Mesendoderm (in vitro differentiated cells): ENCODE data around the gene SLC29A1. TPM values are rescaled to one million over a fixed set of nuclear protein-coding genes. Genes with fewer than 3 reads are reported as not detected.

Experiments
- DNase-seq: peaks from one replicate; pipeline ENCODE4 v3.0.0; 2013
- H2AK5ac ChIP-seq: 2 replicates; pipeline ENCODE4 v1.6.1; 2013; ENCODE audit warnings: low read length, inconsistent platforms
- H2BK120ac ChIP-seq: 2 replicates; pipeline ENCODE4 v1.6.1; 2013; ENCODE audit warnings: low read depth, mild to moderate bottlenecking, low read length, moderate library complexity, mixed read lengths
- H2BK15ac ChIP-seq: replicated peaks from 2 replicates; pipeline ENCODE4 v1.6.1; 2013; ENCODE audit warnings: low read depth, mild to moderate bottlenecking, moderate library complexity
- H2BK5ac ChIP-seq: 2 replicates; pipeline ENCODE4 v1.6.1; 2013; ENCODE audit warnings: low read length, inconsistent platforms
- H3K18ac ChIP-seq: 2 replicates; pipeline ENCODE4 v1.6.1; 2013; ENCODE audit warnings: mild to moderate bottlenecking, low read length, mixed read lengths
- H3K23ac ChIP-seq: one replicate; pipeline ENCODE4 v1.6.1; 2013; ENCODE audit warnings: low read length
- H3K27ac ChIP-seq: 2 replicates; pipeline ENCODE4 v1.5.1; 2013; ENCODE audit warnings: low read depth, mild to moderate bottlenecking, inconsistent platforms, low read length, moderate library complexity
- H3K27me3 ChIP-seq: 2 replicates; pipeline ENCODE4 v1.6.1; 2013; ENCODE audit warnings: low read length, control low read depth, mild to moderate bottlenecking, inconsistent platforms; ENCODE audit not compliant: insufficient read depth, poor library complexity
- H3K36me3 ChIP-seq: 2 replicates; pipeline ENCODE4 v1.6.1; 2013; ENCODE audit warnings: low read length, inconsistent platforms; ENCODE audit not compliant: control insufficient read depth, insufficient read depth
- H3K4ac ChIP-seq: one replicate; pipeline ENCODE4 v1.6.1; 2013; ENCODE audit warnings: low read depth, mild to moderate bottlenecking, low read length, moderate library complexity
- H3K4me1 ChIP-seq: 2 replicates; pipeline ENCODE4 v1.6.1; 2013; ENCODE audit warnings: low read depth, low read length, inconsistent platforms; ENCODE audit not compliant: control insufficient read depth
- H3K4me2 ChIP-seq: 2 replicates; pipeline ENCODE4 v1.6.1; 2013; ENCODE audit warnings: low read length
- H3K4me3 ChIP-seq: 2 replicates; pipeline ENCODE4 v1.5.1; 2013; ENCODE audit warnings: mild to moderate bottlenecking, low read length
- H3K56ac ChIP-seq: one replicate; pipeline ENCODE4 v1.6.1; 2013; ENCODE audit warnings: low read length
- H3K79me1 ChIP-seq: 2 replicates; pipeline ENCODE4 v1.6.1; 2013; ENCODE audit warnings: low read length, inconsistent platforms
- H3K79me2 ChIP-seq: 2 replicates; pipeline ENCODE4 v1.6.1; 2013; ENCODE audit warnings: mild to moderate bottlenecking, low read length; ENCODE audit not compliant: control insufficient read depth, insufficient read depth
- H3K9ac ChIP-seq: 2 replicates; pipeline ENCODE4 v1.6.1; 2013; ENCODE audit warnings: low read length, inconsistent platforms
- H4K5ac ChIP-seq: one replicate; pipeline ENCODE4 v1.6.1; 2013; ENCODE audit warnings: low read length
- H4K8ac ChIP-seq: one replicate; pipeline ENCODE4 v1.6.1; 2013; ENCODE audit warnings: low read depth, mild to moderate bottlenecking, control low read depth, low read length, moderate library complexity
- WGBS: extraction: QIAGEN DNeasy Blood & Tissue Kit; methylation state at CpG from one replicate; pipeline ENCODE4 v1.1.7; 2013; ENCODE audit warnings: low lambda C conversion rate, missing lambda C conversion rate; ENCODE audit not compliant: insufficient coverage; ENCODE audit errors: extremely low coverage; 5-methylcytosine and 5-hydroxymethylcytosine counted together
- polyA plus RNA-seq, 2 experiments: library from polyadenylated mRNA; stranded (reverse); fragments of 200-250 nt; gene quantifications; one replicate each; pipeline ENCODE4 v1.2.3, GENCODE V29; 2013

The SLC29A1 gene
- 76.7 TPM for polyA plus RNA-seq (2013, experiment 1 of 2)
- 79.0 TPM for polyA plus RNA-seq (2013, experiment 2 of 2)

- H4K5ac ChIP-seq = no peak within 1 kb of the TSS
- H3K36me3 ChIP-seq = no peaks in the 10 kb centered on the region
- peaks cover 3% of the 10 kb centered on the region for H3K79me1 ChIP-seq
- H2BK15ac ChIP-seq = no peak within 1 kb of the TSS
- H3K56ac ChIP-seq = peak within 1 kb of the TSS; percentile 82
- no peak within 1 kb of the TSS for H2BK5ac ChIP-seq
- H3K27ac ChIP-seq = peak within 1 kb of the TSS; percentile 26
- H3K18ac ChIP-seq = peak within 1 kb of the TSS; percentile 29
- peak; percentile 86 for DNase-seq
- WGBS = no CpG with 5 or more reads among the region's 73 CpGs
- peak within 1 kb of the TSS; percentile 32 for H3K4me3 ChIP-seq
- H2BK120ac ChIP-seq = no peak within 1 kb of the TSS
- peaks cover 10% of the 10 kb centered on the region for H3K79me2 ChIP-seq
- peak within 1 kb of the TSS; percentile 65 for H3K9ac ChIP-seq
- H3K4me1 ChIP-seq = peaks cover 15% of the 10 kb centered on the region
- no peaks in the 10 kb centered on the region for H3K27me3 ChIP-seq
- H3K4me2 ChIP-seq = peak within 1 kb of the TSS; percentile 81
- H3K4ac ChIP-seq = no peak within 1 kb of the TSS
- no peak within 1 kb of the TSS for H2AK5ac ChIP-seq
- peak within 1 kb of the TSS; percentile 59 for H3K23ac ChIP-seq
- H4K8ac ChIP-seq = no peak within 1 kb of the TSS
These were observed at the start of gene SLC29A1 for GRCh38 chr6:44223319-44224028. Gene SLC29A1, plus strand, starts transcription at chr6:44223595. Its CDS starts 3,719 bp downstream, at chr6:44227314.

- Histone ChIP-seq H3K4me1 (no peaks in the 10 kb centered on the region), H3K9ac (no peak overlapping the region), H2AK5ac (no peak overlapping the region), H3K4me3 (no peak overlapping the region), H3K27ac (no peak overlapping the region), H2BK120ac (no peak overlapping the region), H3K56ac (peak overlapping the region; percentile 22), H3K4ac (no peak overlapping the region), H4K8ac (no peak overlapping the region), H3K18ac (no peak overlapping the region), H4K5ac (no peak overlapping the region), H3K4me2 (no peak overlapping the region), H3K23ac (no peak overlapping the region), H3K36me3 (no peaks in the 10 kb centered on the region), H2BK15ac (no peak overlapping the region), H3K79me1 (no peaks in the 10 kb centered on the region), H3K79me2 (no peaks in the 10 kb centered on the region), H2BK5ac (no peak overlapping the region), H3K27me3 (no peaks in the 10 kb centered on the region)
- no peak for DNase-seq
- no CpG with 5 or more reads among the region's 15 CpGs for WGBS
These were observed 47.1 kb upstream of the SLC29A1 start for GRCh38 chr6:44176130-44176761.

- Histone ChIP-seq H2BK5ac (no peak overlapping the region), H2BK15ac (no peak overlapping the region), H3K4me1 (no peaks in the 10 kb centered on the region), H4K8ac (no peak overlapping the region), H3K79me1 (no peaks in the 10 kb centered on the region), H2BK120ac (no peak overlapping the region), H3K9ac (no peak overlapping the region), H3K79me2 (no peaks in the 10 kb centered on the region), H3K56ac (no peak overlapping the region), H3K27ac (no peak overlapping the region), H3K4me2 (no peak overlapping the region), H2AK5ac (no peak overlapping the region), H3K23ac (no peak overlapping the region), H3K4ac (no peak overlapping the region), H3K18ac (no peak overlapping the region), H3K36me3 (no peaks in the 10 kb centered on the region), H4K5ac (no peak overlapping the region), H3K27me3 (no peaks in the 10 kb centered on the region), H3K4me3 (no peak overlapping the region)
- no peak for DNase-seq
- no CpG with 5 or more reads among the region's 24 CpGs for WGBS
These were observed 46.5 kb upstream of the SLC29A1 start for GRCh38 chr6:44176762-44177509.

- no peaks in the 10 kb centered on the region for H3K4me1 ChIP-seq
These were observed 45.5 kb upstream of the SLC29A1 start for GRCh38 chr6:44177691-44178423.

GRCh38 chr6:44178424-44179071, 44.8 kb upstream of the SLC29A1 start:
- Histone ChIP-seq H2AK5ac (no peak overlapping the region), H3K4me2 (no peak overlapping the region), H3K36me3 (no peaks in the 10 kb centered on the region), H3K79me2 (no peaks in the 10 kb centered on the region), H3K4me3 (no peak overlapping the region), H2BK5ac (no peak overlapping the region), H3K56ac (no peak overlapping the region), H4K8ac (no peak overlapping the region), H3K4me1 (no peaks in the 10 kb centered on the region), H3K18ac (no peak overlapping the region), H3K27ac (no peak overlapping the region), H3K23ac (no peak overlapping the region), H3K4ac (no peak overlapping the region), H4K5ac (no peak overlapping the region), H2BK15ac (no peak overlapping the region), H3K79me1 (no peaks in the 10 kb centered on the region), H3K9ac (no peak overlapping the region), H2BK120ac (no peak overlapping the region), H3K27me3 (no peaks in the 10 kb centered on the region)
- DNase-seq = no peak
- WGBS = no CpG with 5 or more reads among the region's 9 CpGs

More at GRCh38 chr6:44177691-44178423, 45.5 kb upstream of the SLC29A1 start:
- Histone ChIP-seq H3K4me3 (no peak overlapping the region), H2AK5ac (no peak overlapping the region), H3K4me2 (no peak overlapping the region), H2BK5ac (no peak overlapping the region), H3K4ac (no peak overlapping the region), H3K79me2 (no peaks in the 10 kb centered on the region), H3K23ac (no peak overlapping the region), H3K79me1 (no peaks in the 10 kb centered on the region), H2BK15ac (no peak overlapping the region), H4K8ac (no peak overlapping the region), H3K18ac (no peak overlapping the region), H3K27me3 (no peaks in the 10 kb centered on the region), H2BK120ac (no peak overlapping the region), H4K5ac (no peak overlapping the region), H3K27ac (no peak overlapping the region), H3K9ac (no peak overlapping the region), H3K56ac (no peak overlapping the region), H3K36me3 (no peaks in the 10 kb centered on the region)
- no CpG with 5 or more reads among the region's 13 CpGs for WGBS
- peak; percentile 40 for DNase-seq
